ENCODE measurements around the gene SFT2D1. TPM values are rescaled to one million over a fixed set of nuclear protein-coding genes. Genes with fewer than 3 reads are reported as not detected.

Gene SFT2D1
- total and polyA plus RNA-seq, 9 of the 15 experiments (the other 6 are each of a cell fraction or from before 2014, with no cell fraction given), result 54.4 to 140 (median 74.6) TPM

DNA sequence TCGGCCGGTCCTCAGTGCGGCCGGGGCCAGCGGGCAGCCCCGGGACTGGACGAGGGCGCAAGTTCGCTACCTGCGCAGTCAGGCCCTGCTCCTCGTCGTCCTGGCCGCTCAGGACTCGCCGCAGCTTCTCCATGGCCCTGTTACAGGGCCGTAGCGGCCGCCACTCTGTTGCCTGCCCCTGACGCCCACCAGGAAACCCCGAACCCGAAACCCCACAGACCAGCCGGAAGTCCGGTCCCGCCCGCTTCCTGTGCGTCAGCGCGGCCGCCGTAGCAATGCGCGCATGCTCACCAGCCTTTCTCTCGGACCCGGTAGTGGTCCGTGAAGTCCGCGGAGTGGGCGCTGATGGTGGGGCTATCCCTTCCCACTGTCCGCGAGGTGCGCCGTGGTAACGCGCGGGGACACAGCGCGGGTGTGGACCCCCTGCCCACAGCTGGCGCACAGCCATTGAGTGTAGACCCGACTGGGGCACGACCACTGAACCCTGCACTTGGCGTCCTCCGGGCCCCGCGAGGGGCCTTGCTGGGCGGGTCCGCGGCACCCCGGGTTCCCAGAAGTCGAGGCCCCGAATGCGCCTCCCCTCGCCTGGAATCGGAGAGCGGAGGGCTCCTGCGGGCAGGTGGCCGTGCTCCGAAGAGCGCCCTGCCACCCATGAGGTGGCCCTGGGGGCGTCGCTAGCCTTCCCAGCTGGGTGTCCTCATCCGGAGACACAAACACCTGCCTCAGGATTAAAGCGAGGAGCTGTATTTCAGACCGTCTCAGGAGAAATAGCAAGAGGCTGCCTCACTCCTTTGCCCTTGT, at the start of gene SFT2D1 (continued):
- TF ChIP-seq, protein P1, sequence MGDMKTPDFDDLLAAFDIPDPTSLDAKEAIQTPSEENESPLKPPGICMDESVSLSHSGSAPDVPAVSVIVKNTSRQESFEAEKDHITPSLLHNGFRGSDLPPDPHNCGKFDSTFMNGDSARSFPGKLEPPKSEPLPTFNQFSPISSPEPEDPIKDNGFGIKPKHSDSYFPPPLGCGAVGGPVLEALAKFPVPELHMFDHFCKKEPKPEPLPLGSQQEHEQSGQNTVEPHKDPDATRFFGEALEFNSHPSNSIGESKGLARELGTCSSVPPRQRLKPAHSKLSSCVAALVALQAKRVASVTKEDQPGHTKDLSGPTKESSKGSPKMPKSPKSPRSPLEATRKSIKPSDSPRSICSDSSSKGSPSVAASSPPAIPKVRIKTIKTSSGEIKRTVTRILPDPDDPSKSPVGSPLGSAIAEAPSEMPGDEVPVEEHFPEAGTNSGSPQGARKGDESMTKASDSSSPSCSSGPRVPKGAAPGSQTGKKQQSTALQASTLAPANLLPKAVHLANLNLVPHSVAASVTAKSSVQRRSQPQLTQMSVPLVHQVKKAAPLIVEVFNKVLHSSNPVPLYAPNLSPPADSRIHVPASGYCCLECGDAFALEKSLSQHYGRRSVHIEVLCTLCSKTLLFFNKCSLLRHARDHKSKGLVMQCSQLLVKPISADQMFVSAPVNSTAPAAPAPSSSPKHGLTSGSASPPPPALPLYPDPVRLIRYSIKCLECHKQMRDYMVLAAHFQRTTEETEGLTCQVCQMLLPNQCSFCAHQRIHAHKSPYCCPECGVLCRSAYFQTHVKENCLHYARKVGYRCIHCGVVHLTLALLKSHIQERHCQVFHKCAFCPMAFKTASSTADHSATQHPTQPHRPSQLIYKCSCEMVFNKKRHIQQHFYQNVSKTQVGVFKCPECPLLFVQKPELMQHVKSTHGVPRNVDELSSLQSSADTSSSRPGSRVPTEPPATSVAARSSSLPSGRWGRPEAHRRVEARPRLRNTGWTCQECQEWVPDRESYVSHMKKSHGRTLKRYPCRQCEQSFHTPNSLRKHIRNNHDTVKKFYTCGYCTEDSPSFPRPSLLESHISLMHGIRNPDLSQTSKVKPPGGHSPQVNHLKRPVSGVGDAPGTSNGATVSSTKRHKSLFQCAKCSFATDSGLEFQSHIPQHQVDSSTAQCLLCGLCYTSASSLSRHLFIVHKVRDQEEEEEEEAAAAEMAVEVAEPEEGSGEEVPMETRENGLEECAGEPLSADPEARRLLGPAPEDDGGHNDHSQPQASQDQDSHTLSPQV (IDR thresholded peaks at IDR 0.05), result peak; percentile 66
- peak; percentile 97 for TF ChIP-seq POLR2A (conservative IDR thresholded peaks at IDR 0.05)
- TF ChIP-seq ZFP1 (CRISPR knock-in tag; IDR thresholded peaks at IDR 0.05), result no peak
- TF ChIP-seq KHSRP (IDR thresholded peaks at IDR 0.05), result no peak
- TF ChIP-seq, protein P2, sequence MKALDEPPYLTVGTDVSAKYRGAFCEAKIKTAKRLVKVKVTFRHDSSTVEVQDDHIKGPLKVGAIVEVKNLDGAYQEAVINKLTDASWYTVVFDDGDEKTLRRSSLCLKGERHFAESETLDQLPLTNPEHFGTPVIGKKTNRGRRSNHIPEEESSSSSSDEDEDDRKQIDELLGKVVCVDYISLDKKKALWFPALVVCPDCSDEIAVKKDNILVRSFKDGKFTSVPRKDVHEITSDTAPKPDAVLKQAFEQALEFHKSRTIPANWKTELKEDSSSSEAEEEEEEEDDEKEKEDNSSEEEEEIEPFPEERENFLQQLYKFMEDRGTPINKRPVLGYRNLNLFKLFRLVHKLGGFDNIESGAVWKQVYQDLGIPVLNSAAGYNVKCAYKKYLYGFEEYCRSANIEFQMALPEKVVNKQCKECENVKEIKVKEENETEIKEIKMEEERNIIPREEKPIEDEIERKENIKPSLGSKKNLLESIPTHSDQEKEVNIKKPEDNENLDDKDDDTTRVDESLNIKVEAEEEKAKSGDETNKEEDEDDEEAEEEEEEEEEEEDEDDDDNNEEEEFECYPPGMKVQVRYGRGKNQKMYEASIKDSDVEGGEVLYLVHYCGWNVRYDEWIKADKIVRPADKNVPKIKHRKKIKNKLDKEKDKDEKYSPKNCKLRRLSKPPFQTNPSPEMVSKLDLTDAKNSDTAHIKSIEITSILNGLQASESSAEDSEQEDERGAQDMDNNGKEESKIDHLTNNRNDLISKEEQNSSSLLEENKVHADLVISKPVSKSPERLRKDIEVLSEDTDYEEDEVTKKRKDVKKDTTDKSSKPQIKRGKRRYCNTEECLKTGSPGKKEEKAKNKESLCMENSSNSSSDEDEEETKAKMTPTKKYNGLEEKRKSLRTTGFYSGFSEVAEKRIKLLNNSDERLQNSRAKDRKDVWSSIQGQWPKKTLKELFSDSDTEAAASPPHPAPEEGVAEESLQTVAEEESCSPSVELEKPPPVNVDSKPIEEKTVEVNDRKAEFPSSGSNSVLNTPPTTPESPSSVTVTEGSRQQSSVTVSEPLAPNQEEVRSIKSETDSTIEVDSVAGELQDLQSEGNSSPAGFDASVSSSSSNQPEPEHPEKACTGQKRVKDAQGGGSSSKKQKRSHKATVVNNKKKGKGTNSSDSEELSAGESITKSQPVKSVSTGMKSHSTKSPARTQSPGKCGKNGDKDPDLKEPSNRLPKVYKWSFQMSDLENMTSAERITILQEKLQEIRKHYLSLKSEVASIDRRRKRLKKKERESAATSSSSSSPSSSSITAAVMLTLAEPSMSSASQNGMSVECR (CRISPR knock-in tag; IDR thresholded peaks at IDR 0.05), result peak; percentile 77
- no peak for TF ChIP-seq ZNF384 (IDR thresholded peaks at IDR 0.05; ENCODE audit: low read depth, low read length)
- peak; percentile 26 for TF ChIP-seq POU5F1 (IDR thresholded peaks at IDR 0.05; ENCODE audit: borderline replicate concordance, low read depth, low read length, partially characterized antibody)
- no peak for TF ChIP-seq MYBL2 (IDR thresholded peaks at IDR 0.05; ENCODE audit: low read depth)
- no peak for TF ChIP-seq MYBL2 (CRISPR knock-in tag; IDR thresholded peaks at IDR 0.05; ENCODE audit: borderline replicate concordance)
- TF ChIP-seq, protein P3, sequence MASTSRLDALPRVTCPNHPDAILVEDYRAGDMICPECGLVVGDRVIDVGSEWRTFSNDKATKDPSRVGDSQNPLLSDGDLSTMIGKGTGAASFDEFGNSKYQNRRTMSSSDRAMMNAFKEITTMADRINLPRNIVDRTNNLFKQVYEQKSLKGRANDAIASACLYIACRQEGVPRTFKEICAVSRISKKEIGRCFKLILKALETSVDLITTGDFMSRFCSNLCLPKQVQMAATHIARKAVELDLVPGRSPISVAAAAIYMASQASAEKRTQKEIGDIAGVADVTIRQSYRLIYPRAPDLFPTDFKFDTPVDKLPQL (IDR thresholded peaks at IDR 0.05; ENCODE audit: extremely low read depth, insufficient read length), result no peak
- no peak for TF ChIP-seq ZNF133 (CRISPR knock-in tag; IDR thresholded peaks at IDR 0.05)
- no peak for TF ChIP-seq PHB2 (IDR thresholded peaks at IDR 0.05; ENCODE audit: low read depth)
- no peak for TF ChIP-seq POLR3A (IDR thresholded peaks at IDR 0.05; ENCODE audit: borderline replicate concordance, extremely low read depth, insufficient read depth, insufficient read length)
- TF ChIP-seq, protein P4, sequence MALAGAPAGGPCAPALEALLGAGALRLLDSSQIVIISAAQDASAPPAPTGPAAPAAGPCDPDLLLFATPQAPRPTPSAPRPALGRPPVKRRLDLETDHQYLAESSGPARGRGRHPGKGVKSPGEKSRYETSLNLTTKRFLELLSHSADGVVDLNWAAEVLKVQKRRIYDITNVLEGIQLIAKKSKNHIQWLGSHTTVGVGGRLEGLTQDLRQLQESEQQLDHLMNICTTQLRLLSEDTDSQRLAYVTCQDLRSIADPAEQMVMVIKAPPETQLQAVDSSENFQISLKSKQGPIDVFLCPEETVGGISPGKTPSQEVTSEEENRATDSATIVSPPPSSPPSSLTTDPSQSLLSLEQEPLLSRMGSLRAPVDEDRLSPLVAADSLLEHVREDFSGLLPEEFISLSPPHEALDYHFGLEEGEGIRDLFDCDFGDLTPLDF (CRISPR knock-in tag; IDR thresholded peaks at IDR 0.05), result peak; percentile 17; the same call in 1 of the 2 replicates
- TF ChIP-seq, protein P5, sequence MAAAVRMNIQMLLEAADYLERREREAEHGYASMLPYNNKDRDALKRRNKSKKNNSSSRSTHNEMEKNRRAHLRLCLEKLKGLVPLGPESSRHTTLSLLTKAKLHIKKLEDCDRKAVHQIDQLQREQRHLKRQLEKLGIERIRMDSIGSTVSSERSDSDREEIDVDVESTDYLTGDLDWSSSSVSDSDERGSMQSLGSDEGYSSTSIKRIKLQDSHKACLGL (CRISPR knock-in tag; IDR thresholded peaks at IDR 0.05; ENCODE audit: borderline replicate concordance, poor library complexity, severe bottlenecking), result no peak
- TF ChIP-seq ZC3H11A (IDR thresholded peaks at IDR 0.05; ENCODE audit: low read depth, low read length), result no peak
- TF ChIP-seq KDM2B (CRISPR knock-in tag; IDR thresholded peaks at IDR 0.05), result peak; percentile 3; the same call in 1 of the 2 replicates
